Suppressor macrophage treated with lipopolysaccharide for 4 hours (primary cell): Measurements from ENCODE around the gene IDH3G.
"Not testable (repeated sequence)": the region's sequence is repeated elsewhere in the genome, so short reads cannot be mapped to it uniquely, and the experiment has no call there.

Experiments used
- DNase-seq: peaks from one replicate; pipeline ENCODE4 v3.0.0-alpha.2; 2020

IDH3G gene

DNA sequence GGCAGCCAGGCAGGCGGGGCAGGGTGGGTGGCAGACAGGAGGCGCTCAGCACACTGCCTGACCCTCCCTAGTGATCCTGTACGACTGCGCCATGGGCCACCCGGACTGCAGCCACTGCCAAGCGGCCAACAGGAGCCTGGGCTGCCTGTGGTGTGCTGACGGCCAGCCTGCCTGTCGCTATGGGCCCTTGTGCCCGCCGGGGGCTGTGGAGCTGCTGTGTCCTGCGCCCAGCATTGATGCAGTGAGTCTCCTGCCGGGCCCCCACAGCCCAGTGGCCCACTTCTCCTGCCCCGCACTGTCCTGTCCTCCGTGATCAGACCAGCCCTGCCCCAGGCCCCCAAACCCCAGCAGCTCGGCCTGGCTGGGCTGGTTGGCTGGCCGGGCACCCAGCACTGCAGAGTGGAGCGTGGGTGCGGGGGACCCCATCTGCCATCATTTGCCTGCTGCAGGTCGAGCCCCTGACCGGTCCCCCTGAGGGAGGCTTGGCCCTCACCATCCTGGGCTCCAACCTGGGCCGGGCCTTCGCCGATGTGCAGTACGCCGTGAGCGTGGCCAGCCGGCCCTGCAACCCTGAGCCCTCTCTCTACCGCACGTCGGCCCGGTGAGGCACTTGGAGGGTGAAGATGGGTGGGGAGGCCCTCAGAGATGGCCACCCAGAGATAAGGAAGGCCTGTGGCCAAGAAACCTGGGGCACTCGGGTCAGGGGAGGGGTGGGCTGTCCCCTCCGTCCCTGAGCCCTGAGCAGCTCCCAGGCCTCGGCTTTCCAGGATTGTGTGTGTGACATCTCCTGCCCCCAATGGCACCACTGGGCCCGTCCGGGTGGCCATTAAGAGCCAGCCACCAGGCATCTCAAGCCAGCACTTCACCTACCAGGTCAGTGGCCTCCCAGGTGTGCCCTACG, 22.5 kb downstream of the IDH3G start:
- DNase-seq, result no peak

DNA sequence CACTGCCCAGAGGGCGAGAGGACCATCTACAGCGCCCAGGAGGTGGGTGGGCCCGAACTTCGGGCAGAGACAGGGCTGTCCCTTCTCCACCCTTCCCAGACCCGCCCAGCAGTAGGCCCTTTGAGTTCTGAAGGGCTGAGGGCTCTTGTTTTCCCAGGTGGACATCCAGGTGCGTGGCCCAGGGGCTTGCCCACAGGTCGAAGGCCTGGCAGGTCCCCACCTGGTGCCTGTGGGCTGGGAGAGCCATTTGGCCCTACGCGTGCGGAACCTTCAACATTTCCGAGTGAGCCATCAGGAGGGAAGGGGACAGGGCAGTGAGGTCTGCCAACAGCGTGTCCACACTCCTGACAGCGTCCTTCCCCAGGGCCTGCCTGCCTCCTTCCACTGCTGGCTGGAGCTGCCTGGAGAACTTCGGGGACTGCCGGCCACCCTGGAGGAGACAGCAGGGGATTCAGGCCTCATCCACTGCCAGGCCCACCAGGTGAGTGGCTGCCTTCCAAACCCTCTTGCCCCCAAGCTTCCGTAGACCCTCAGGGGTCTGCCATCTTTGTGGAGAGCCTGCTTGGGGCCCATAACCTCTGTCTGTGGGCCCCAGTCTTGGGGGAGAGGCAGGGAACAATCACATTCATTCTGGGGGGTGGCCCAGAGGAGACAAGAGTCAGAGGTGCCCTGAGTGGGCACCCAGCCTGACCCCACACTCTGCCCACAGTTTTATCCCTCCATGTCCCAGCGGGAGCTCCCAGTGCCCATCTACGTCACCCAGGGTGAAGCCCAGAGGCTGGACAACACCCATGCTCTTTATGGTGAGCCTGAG, 23.4 kb downstream of the IDH3G start:
- no peak for DNase-seq

GRCh38 chrX:153769865-153770600, 24.1 kb downstream of the IDH3G start:
- DNase-seq, result no peak

- no peak for DNase-seq
Measured at GRCh38 chrX:153769158-153769864, 24.9 kb downstream of the IDH3G start.

DNA sequence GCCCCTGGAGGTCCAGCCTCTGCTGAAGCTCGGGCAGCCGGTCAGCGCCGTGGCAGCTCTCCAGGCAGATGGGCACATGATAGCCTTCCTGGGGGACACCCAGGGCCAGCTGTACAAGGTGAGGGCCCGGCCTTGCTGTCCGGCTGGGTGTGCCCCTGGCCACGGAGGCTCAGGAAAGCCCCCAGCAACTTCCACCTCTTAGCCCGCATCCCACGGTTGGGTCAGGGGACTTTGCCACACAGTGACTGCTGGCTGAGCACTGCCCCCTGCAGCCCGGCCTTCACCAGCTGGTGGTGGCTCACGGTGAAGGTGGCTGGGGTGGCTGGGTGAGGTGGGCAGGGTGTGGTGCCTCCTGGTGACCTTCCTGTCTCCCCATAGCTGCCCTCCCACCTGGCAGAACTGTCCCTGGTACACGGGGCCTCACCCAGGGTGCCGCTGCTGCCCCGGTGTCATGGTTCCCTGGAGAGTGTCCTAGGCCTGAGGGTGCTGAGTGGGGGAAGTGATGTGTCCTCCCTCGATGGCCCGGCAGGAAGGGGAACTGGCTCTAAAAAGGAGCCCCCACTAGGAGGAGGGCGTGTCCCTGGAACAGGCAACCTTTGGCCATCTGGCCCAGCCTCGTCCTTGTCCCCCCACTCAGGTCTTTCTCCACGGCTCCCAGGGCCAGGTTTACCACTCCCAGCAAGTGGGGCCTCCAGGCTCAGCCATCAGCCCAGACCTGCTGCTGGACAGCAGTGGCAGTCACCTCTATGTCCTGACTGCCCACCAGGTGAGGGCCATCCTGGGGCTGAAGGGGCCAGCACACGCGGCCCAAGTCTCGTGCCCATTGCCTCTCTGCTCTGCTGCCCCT, 25.6 kb downstream of the IDH3G start:
- DNase-seq, result no peak

DNA sequence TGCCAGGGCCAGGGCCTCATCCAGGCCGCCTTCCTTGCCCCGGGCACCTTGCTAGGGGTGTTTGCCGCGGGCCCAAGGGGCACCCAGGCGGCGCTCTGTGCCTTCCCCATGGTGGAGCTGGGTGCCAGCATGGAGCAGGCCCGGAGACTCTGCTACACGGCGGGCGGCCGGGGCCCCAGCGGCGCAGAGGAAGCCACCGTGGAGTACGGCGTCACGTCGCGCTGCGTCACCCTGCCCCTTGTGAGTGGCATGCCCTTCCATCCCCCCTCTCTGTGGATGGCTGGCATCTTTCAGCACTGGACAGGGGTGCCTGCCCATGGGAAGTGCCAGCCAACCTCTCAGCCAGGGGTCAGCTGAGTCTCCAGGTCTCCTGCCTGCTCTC, 26.5 kb downstream of the IDH3G start:
- no peak for DNase-seq

- no peak for DNase-seq
Measured at GRCh38 chrX:153766871-153767673, 27.1 kb downstream of the IDH3G start.

DNA sequence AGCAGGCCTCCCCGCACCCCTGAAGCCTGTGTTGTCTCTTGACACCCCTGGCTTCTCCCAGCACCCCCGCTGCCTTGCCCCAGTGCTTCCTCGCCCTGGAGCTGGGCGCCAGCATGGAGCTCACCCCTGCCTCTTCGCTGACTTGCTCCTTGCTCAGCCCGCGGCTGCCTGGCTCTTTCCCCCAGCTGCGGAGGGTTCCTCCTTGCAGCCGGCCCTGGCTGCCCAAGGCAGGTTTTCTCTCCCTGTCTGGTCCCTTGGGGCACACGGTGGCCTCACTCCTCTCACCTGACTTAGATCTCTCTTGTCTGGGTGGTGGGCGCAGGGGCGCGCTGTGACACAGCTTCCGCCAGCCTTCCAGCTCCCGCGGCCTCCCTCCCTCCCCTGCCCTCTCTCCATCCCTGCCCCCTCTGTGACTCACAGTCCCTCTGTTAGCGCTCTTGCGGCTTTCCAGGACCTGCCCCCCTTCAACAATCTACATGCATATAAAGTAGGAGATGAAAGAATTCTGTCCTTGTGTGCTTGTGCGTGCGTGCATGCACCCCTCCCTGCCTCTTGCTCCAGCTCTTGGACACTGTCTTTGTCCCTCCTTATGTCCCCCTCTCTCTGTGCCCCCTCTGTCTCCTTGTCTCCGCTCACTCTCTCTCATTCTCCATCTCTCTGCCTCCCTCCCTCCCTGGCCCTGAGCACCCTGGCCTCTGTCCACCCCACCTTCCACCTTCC, 27.9 kb downstream of the IDH3G start:
- DNase-seq, result peak; percentile 43

DNA sequence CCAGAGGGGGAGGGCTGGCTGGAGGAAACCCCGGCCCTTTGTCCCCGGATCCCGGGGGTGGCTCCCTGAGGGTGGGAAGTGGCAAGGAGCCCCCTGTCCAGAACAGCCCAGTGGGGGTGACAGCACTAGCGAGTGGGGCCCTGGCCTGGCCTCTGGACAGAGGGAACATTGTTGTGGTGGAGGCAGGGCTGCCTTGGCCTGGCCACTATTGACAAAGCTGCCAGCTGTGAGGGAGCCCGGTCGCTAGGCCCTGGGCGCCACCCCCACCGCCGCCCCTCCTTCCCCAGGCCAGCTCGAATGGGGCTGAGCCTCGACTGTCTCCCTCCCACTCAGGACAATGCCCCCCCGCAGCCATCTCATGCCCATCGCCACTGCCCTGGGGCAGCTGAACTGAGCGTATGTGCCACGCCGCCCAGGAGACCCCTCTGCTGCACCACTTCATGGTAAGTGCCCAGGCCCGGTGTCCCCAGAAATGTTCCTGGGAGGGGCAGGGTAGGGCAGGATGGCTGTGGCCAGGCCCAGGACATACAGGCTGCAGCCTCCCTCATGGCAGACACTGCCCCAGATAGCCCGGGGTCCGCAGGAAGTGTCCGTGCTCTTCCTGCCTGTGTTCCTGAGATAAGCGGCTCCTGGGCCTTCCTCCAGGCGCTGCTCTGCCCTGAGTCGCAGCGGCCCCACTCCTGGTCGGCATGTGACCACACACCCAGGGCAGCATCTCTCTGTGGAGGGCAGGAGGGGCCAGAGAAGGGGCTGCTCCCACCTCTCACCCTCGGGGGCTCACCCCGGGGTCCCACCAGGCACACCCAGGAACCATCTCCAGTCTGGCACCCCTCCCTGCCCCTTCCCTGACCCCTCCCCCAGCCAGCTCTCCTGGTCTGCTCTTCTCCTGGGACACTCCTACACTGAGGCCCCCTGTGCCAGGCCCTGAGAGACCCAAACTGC, 28.8 kb downstream of the IDH3G start:
- DNase-seq, result no peak

GRCh38 chrX:153764786-153765137, 29.4 kb downstream of the IDH3G start:
- no peak for DNase-seq

DNA sequence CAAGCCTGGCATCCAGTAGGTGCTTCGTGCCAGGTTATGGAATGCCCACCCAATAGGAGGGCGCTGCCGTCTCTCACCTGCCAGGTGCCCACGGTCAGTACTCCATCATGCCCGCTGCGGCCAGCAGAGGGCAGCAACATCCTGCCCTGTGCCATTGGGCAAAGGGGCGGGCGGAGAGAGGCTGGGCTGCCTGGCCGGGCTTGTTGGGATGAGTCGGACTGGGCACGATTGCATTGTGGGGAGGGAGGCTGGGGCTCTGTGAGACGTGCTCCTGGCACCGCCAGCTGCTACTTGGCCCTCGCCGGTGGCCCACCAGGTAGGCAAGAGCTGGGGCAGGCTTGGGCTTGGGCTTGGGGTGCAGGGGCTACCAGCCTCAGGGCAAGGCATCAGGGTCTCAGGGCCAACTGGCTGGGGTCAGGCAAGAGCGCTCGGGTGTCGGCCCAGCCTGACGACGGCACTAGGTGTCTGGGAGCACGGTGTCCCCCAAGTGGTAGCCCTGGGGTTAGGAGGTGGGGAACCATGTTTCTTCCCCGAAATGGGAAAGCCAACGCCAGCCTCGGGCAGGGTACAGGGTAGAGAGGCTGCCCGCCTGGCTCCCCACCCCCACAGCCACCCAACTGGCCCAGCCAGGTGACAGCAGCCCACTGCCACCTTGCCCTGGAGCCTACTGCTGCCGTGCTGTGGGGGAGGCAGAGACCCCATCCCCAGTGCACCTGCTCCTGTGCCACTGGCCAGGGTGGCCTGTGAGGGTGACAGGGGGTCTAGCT, 30.0 kb downstream of the IDH3G start, which contains the start of gene PLXNB3:
Gene PLXNB3 (plus strand): TSS at position 261 of the 767 bp plus-strand sequence. CDS start 1,287 bp downstream, outside the sequence.
- DNase-seq, result peak; percentile 77

DNA sequence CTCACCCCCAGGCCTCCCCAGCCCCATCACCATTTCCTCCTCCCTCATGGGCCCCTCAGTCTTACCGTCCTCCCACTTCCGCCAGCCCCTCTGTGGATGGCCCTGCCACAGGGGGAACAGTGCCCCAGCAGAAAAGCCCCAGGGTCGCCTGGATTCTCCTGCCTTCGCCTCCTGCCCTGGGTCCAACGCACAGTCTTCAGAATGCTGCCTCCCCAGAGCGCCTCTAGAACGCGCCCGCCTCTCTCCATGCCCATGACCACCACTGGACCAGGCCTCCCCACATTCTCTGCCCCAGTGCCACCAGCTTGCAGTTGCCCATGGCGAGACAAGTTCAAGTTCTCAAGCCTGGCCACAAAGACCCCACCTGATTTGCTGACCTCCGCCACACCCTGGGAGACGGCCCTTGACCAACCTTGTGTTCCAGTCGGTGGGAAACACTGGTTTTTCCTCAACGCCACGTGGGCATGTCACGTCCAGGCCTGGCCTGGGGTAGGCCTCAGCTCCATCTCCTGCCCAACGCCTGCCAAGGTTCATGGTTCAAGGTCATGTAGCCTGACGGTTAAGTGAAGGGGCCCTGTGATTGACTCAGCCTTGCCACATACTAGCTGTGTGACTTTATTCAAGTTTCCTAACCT, 30.8 kb downstream of the IDH3G start:
- no peak for DNase-seq

- no peak for DNase-seq
Measured at GRCh38 chrX:153762626-153763173, 31.5 kb downstream of the IDH3G start.

- DNase-seq, result no peak
Measured at GRCh38 chrX:153761863-153762262, 32.3 kb downstream of the IDH3G start.

DNA sequence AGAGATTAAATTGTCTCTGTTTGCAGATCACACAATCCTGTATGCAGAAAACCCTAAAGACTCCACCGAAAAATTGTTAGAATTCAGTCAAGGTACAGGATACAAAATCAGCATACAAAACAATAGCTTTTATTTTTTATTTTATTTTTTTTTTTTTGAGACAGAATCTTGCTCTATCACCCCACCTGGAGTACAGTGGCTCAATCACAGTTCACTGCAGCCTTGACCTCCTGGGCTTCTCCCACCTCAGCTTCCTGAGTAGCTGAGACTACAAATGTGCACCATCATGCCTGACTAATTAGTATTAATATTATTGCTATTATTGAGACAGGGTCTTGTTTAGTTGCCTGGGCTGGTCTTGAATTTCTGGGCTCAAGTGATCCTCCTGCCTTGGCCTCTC, 39.0 kb downstream of the IDH3G start:
- no peak for DNase-seq

DNA sequence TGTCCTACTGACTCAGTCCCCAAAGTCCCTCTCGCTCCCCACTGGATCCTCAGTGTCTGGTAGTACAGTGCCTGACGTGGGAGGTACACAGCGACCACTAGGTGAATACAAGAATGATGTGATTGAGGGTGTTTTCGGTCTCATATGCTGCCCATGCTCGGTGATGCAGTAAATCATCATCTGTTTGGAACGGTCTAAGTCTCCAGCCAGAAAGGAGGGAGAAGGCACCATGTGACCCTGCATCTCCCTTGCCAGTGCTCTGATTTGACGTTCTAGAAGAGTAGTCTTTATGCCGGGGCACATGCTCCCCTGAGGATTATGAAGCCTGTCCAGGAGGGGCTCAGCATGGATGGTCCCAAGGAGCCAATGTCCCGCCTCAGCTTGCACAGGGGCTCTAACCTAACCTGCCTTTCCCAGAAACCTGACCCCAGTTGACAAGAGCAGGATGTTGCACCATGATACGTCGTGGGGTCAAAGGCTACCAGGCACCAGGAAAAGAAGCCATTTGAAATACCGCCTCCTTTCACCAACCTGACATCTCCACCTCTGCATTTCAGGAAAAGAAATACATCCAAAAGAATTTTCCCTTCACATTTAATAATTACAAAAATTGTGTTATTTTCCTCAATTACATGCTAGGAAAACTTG, 43.9 kb downstream of the IDH3G start:
- DNase-seq, result no peak

- DNase-seq, result not testable (repeated sequence)
Measured at GRCh38 chrX:153749017-153749416, 45.2 kb downstream of the IDH3G start.
